ENCODE data around the gene MS4A8.
"Not testable (repeated sequence)": the region's sequence is repeated elsewhere in the genome, so short reads cannot be mapped to it uniquely, and the experiment has no call there.

MS4A8 gene

DNA sequence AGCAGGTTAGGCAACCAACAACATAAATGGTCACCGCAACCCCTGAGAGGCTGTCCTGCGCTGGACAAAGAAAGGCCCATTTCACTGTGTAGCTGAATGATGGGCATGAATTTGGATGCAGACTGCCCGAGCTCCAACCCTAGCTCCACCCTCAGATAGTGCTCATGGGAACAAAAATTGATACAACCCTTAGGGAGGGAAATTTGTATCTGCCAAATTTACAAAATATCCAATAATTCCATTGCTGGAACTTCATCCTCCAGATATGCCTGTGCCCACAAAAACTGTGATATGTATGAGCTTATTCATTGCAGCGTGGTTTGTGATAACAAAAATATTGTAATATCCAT, 2.0 kb downstream of the MS4A8 start:
- Histone ChIP-seq H3K4me1 (ENCODE audit: control insufficient read depth, insufficient read depth, low read length) (no peaks in the 10 kb centered on the region), H3K27me3 (ENCODE audit: control insufficient read depth in 1 of 2, insufficient read depth in 2 of 2, low read length in 2 of 2) (no peaks in the 10 kb centered on the region), H3K36me3 (ENCODE audit: control insufficient read depth in 2 of 2, insufficient read depth in 2 of 2, low read length in 2 of 2) (no peaks in the 10 kb centered on the region), H3K4me3 (ENCODE audit: low read length in 2 of 2) (no peak overlapping the region), H3K9me3 (ENCODE audit: control insufficient read depth in 2 of 2, low read length in 2 of 2) (no peaks in the 10 kb centered on the region), H3K27ac (ENCODE audit: low read length) (no peak overlapping the region), H3K9ac (ENCODE audit: low read length in 2 of 2) (no peak overlapping the region)

GRCh38 chr11:60703374-60703773, 4.0 kb downstream of the MS4A8 start:
- Histone ChIP-seq H3K27ac (ENCODE audit: low read length) (no peak overlapping the region), H3K9me3 (ENCODE audit: control insufficient read depth in 2 of 2, low read length in 2 of 2) (no peaks in the 10 kb centered on the region), H3K4me3 (ENCODE audit: low read length in 2 of 2) (no peak overlapping the region), H3K4me1 (ENCODE audit: control insufficient read depth, insufficient read depth, low read length) (no peaks in the 10 kb centered on the region), H3K27me3 (ENCODE audit: control insufficient read depth in 1 of 2, insufficient read depth in 2 of 2, low read length in 2 of 2) (no peaks in the 10 kb centered on the region), H3K36me3 (ENCODE audit: control insufficient read depth in 2 of 2, insufficient read depth in 2 of 2, low read length in 2 of 2) (no peaks in the 10 kb centered on the region), H3K9ac (ENCODE audit: low read length in 2 of 2) (no peak overlapping the region)

DNA sequence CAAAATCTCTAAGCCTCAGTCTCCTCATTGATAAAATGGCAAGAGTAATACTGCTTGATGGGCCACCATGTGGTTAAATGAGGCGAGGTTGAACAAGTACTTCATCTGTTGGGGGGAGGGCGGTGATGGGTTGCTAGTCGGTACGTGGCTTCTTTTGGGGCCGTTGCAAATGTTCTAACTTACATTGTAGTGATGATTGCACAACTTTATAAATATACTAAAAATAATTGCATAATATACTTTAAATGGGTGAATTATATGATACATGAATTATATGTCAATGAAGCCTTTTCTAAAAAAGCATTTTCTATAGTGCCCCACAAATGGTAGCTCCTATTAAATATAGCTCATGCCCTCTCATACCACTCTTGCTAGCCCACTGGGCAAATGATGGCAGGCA, 6.5 kb downstream of the MS4A8 start:
- Histone ChIP-seq H3K4me1 (ENCODE audit: control insufficient read depth, insufficient read depth, low read length) (no peaks in the 10 kb centered on the region), H3K9me3 (ENCODE audit: control insufficient read depth in 2 of 2, low read length in 2 of 2) (peaks cover 0 to 4% of the 10 kb centered on the region in 2 donors), H3K9ac (ENCODE audit: low read length in 2 of 2) (no peak overlapping the region), H3K4me3 (ENCODE audit: low read length in 2 of 2) (no peak overlapping the region), H3K36me3 (ENCODE audit: control insufficient read depth in 2 of 2, insufficient read depth in 2 of 2, low read length in 2 of 2) (no peaks in the 10 kb centered on the region), H3K27ac (ENCODE audit: low read length) (no peak overlapping the region), H3K27me3 (ENCODE audit: control insufficient read depth in 1 of 2, insufficient read depth in 2 of 2, low read length in 2 of 2) (no peaks in the 10 kb centered on the region)

- peaks cover 0 to 4% of the 10 kb centered on the region in 2 donors for H3K9me3 ChIP-seq (ENCODE audit: control insufficient read depth in 2 of 2, low read length in 2 of 2)
- H3K27me3 ChIP-seq (ENCODE audit: control insufficient read depth in 1 of 2, insufficient read depth in 2 of 2, low read length in 2 of 2) = no peaks in the 10 kb centered on the region
- H3K9ac ChIP-seq (ENCODE audit: low read length in 2 of 2) = no peak overlapping the region
- no peak overlapping the region for H3K4me3 ChIP-seq (ENCODE audit: low read length in 2 of 2)
- no peaks in the 10 kb centered on the region for H3K36me3 ChIP-seq (ENCODE audit: control insufficient read depth in 2 of 2, insufficient read depth in 2 of 2, low read length in 2 of 2)
- no peaks in the 10 kb centered on the region for H3K4me1 ChIP-seq (ENCODE audit: control insufficient read depth, insufficient read depth, low read length)
- no peak overlapping the region for H3K27ac ChIP-seq (ENCODE audit: low read length)
Measured at GRCh38 chr11:60706931-60707330, 7.5 kb downstream of the MS4A8 start.

DNA sequence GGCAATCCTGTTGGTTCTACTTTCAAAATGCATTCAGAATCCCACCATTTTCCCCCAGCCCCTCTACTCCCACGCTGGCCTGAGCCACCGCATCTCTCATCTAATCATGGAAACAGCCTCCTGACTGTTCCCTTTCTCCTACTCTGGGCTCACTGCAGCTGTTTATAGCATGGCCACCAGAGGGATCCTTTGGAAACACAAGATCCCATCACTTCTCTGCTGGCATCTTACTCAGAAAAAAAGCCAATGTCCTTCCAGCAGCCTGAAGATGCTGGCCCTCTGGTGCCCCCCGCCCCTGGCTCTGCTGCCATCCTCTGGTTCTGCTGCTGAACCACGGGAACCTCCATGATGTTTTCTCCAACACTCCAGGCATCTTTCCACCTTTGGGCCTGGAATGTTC, 11.1 kb downstream of the MS4A8 start:
- Histone ChIP-seq H3K9ac (ENCODE audit: low read length in 2 of 2) (no peak overlapping the region), H3K36me3 (ENCODE audit: control insufficient read depth in 2 of 2, insufficient read depth in 2 of 2, low read length in 2 of 2) (no peaks in the 10 kb centered on the region), H3K9me3 (ENCODE audit: control insufficient read depth in 2 of 2, low read length in 2 of 2) (peaks cover 0 to 4% of the 10 kb centered on the region in 2 donors), H3K27ac (ENCODE audit: low read length) (no peak overlapping the region), H3K4me3 (ENCODE audit: low read length in 2 of 2) (no peak overlapping the region), H3K4me1 (ENCODE audit: control insufficient read depth, insufficient read depth, low read length) (no peaks in the 10 kb centered on the region), H3K27me3 (ENCODE audit: control insufficient read depth in 1 of 2, insufficient read depth in 2 of 2, low read length in 2 of 2) (no peaks in the 10 kb centered on the region)

DNA sequence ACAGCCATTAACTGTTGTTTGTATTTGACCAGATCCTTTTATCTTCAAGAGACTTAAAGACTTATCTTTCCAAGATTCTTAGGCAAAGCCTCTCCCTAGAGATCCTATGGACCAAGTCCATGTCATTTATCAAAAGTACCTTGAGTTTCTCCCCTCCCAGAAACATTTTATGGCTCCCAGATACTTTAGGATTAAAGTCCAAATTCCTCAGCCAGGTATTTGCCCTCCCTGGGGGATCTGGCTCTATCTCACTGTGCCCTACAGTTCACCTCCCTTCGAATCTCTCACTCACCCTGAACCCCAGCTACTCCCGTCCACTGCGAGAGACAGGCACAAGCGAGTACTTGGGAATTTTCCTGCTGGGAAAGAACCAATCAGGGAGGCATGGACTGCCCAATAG, 11.9 kb downstream of the MS4A8 start:
- no peak overlapping the region for H3K9ac ChIP-seq (ENCODE audit: low read length in 2 of 2)
- H3K4me3 ChIP-seq (ENCODE audit: low read length in 2 of 2) = no peak overlapping the region
- H3K9me3 ChIP-seq (ENCODE audit: control insufficient read depth in 2 of 2, low read length in 2 of 2) = peaks cover 0 to 4% of the 10 kb centered on the region in 2 donors
- no peaks in the 10 kb centered on the region for H3K36me3 ChIP-seq (ENCODE audit: control insufficient read depth in 2 of 2, insufficient read depth in 2 of 2, low read length in 2 of 2)
- H3K27ac ChIP-seq (ENCODE audit: low read length) = no peak overlapping the region
- H3K4me1 ChIP-seq (ENCODE audit: control insufficient read depth, insufficient read depth, low read length) = no peaks in the 10 kb centered on the region
- H3K27me3 ChIP-seq (ENCODE audit: control insufficient read depth in 1 of 2, insufficient read depth in 2 of 2, low read length in 2 of 2) = no peaks in the 10 kb centered on the region

DNA sequence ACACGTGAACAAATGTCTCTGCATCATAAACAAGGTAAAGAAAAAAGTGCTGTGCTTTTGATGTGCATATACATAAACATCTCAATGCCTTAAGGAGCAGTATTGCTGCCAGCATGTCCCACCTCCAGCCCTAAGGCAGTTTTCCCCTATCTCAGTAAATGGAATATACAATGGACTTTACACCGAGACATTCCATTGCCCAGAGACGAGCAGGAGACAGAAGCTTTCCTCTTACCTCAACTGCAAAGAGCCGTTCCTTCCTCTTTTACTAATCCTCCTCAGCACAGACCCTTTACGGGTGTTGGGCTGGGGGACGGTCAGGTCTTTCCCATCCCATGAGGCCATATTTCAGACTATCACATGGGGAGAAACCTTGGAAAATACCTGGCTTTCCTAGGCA, 14.0 kb downstream of the MS4A8 start:
- not testable (repeated sequence) for H3K9me3 ChIP-seq (ENCODE audit: control insufficient read depth in 2 of 2, low read length in 2 of 2); H3K9ac ChIP-seq (ENCODE audit: low read length in 2 of 2); H3K4me1 ChIP-seq (ENCODE audit: control insufficient read depth, insufficient read depth, low read length); H3K4me3 ChIP-seq (ENCODE audit: low read length in 2 of 2); H3K36me3 ChIP-seq (ENCODE audit: control insufficient read depth in 2 of 2, insufficient read depth in 2 of 2, low read length in 2 of 2); H3K27me3 ChIP-seq (ENCODE audit: control insufficient read depth in 1 of 2, insufficient read depth in 2 of 2, low read length in 2 of 2); H3K27ac ChIP-seq (ENCODE audit: low read length)

- Histone ChIP-seq H3K9ac (ENCODE audit: low read length in 2 of 2) (no peak overlapping the region), H3K4me3 (ENCODE audit: low read length in 2 of 2) (no peak overlapping the region), H3K27ac (ENCODE audit: low read length) (no peak overlapping the region)
Measured at GRCh38 chr11:60717956-60718355, 18.5 kb downstream of the MS4A8 start.

DNA sequence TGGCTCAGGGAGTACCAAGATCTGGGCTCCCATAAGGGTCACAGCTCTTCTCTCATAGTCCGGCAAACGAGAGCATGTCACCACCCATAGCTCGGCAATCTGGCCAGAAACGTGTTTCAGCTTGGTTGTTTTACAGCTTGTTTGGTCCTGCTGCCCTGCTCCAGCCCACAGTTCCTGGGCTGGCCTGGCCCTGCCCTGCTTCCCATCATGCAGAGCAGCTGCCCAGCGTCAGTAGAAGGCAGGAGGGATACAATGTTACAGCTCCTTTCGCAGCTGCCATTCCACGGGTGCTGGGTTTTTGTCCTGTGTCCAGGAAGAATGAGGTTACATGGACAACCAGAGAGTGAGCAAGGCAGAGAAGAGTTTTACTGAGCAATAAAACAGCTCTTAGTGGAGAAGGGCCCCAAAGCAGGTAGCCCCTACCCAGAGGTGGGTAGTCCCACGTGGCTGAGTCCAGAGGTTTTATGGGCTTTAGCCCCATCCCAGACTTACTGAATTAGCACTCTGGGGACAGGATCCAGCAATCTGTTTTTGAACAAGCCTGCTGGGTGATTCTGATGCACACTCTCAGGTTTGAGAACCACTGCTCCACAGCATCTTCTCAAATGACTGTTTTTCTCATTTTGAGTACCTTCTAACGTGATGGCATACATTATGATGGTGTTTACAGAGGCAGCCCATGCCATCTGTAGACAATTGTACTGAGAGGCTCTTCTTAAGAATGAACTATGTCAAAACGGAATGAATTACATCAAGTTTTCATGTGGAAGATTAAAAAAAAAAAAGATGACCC, 19.3 kb downstream of the MS4A8 start:
- no peaks in the 10 kb centered on the region for H3K36me3 ChIP-seq (ENCODE audit: control insufficient read depth in 2 of 2, insufficient read depth in 2 of 2, low read length in 2 of 2)
- H3K4me1 ChIP-seq (ENCODE audit: control insufficient read depth, insufficient read depth, low read length) = no peaks in the 10 kb centered on the region
- no peak overlapping the region for H3K27ac ChIP-seq (ENCODE audit: low read length)
- no peak overlapping the region for H3K4me3 ChIP-seq (ENCODE audit: low read length in 2 of 2)
- H3K9me3 ChIP-seq (ENCODE audit: control insufficient read depth in 2 of 2, low read length in 2 of 2) = peaks cover 4 to 5% of the 10 kb centered on the region in 2 donors
- H3K9ac ChIP-seq (ENCODE audit: low read length in 2 of 2) = no peak overlapping the region
- no peaks in the 10 kb centered on the region for H3K27me3 ChIP-seq (ENCODE audit: control insufficient read depth in 1 of 2, insufficient read depth in 2 of 2, low read length in 2 of 2)

More at GRCh38 chr11:60717956-60718355, 18.5 kb downstream of the MS4A8 start:
- no peaks in the 10 kb centered on the region for H3K36me3 ChIP-seq (ENCODE audit: control insufficient read depth in 2 of 2, insufficient read depth in 2 of 2, low read length in 2 of 2)
- peaks cover 4 to 5% of the 10 kb centered on the region in 2 donors for H3K9me3 ChIP-seq (ENCODE audit: control insufficient read depth in 2 of 2, low read length in 2 of 2)
- no peaks in the 10 kb centered on the region for H3K27me3 ChIP-seq (ENCODE audit: control insufficient read depth in 1 of 2, insufficient read depth in 2 of 2, low read length in 2 of 2)
- H3K4me1 ChIP-seq (ENCODE audit: control insufficient read depth, insufficient read depth, low read length) = no peaks in the 10 kb centered on the region

- H3K27ac ChIP-seq (ENCODE audit: low read length) = no peak overlapping the region
- H3K9me3 ChIP-seq (ENCODE audit: control insufficient read depth in 2 of 2, low read length in 2 of 2) = peaks cover 4 to 5% of the 10 kb centered on the region in 2 donors
- no peak overlapping the region for H3K4me3 ChIP-seq (ENCODE audit: low read length in 2 of 2)
- H3K27me3 ChIP-seq (ENCODE audit: control insufficient read depth in 1 of 2, insufficient read depth in 2 of 2, low read length in 2 of 2) = no peaks in the 10 kb centered on the region
- H3K9ac ChIP-seq (ENCODE audit: low read length in 2 of 2) = no peak overlapping the region
- no peaks in the 10 kb centered on the region for H3K4me1 ChIP-seq (ENCODE audit: control insufficient read depth, insufficient read depth, low read length)
- no peaks in the 10 kb centered on the region for H3K36me3 ChIP-seq (ENCODE audit: control insufficient read depth in 2 of 2, insufficient read depth in 2 of 2, low read length in 2 of 2)
Measured at GRCh38 chr11:60719391-60719790, 20.0 kb downstream of the MS4A8 start.

GRCh38 chr11:60720460-60720859, 21.0 kb downstream of the MS4A8 start:
- Histone ChIP-seq H3K4me1 (ENCODE audit: control insufficient read depth, insufficient read depth, low read length) (no peaks in the 10 kb centered on the region), H3K27me3 (ENCODE audit: control insufficient read depth in 1 of 2, insufficient read depth in 2 of 2, low read length in 2 of 2) (no peaks in the 10 kb centered on the region), H3K36me3 (ENCODE audit: control insufficient read depth in 2 of 2, insufficient read depth in 2 of 2, low read length in 2 of 2) (no peaks in the 10 kb centered on the region), H3K9me3 (ENCODE audit: control insufficient read depth in 2 of 2, low read length in 2 of 2) (peaks cover 4 to 5% of the 10 kb centered on the region in 2 donors), H3K27ac (ENCODE audit: low read length) (no peak overlapping the region), H3K4me3 (ENCODE audit: low read length in 2 of 2) (no peak overlapping the region), H3K9ac (ENCODE audit: low read length in 2 of 2) (no peak overlapping the region)
